ENCODE measurements around the gene PNMA8B.
A peak's percentile ranks its signal among the peaks of the same experiment; 100 is the strongest.
"Not testable (repeated sequence)": the region's sequence is repeated elsewhere in the genome, so short reads cannot be mapped to it uniquely, and the experiment has no call there.

Gene PNMA8B

DNA sequence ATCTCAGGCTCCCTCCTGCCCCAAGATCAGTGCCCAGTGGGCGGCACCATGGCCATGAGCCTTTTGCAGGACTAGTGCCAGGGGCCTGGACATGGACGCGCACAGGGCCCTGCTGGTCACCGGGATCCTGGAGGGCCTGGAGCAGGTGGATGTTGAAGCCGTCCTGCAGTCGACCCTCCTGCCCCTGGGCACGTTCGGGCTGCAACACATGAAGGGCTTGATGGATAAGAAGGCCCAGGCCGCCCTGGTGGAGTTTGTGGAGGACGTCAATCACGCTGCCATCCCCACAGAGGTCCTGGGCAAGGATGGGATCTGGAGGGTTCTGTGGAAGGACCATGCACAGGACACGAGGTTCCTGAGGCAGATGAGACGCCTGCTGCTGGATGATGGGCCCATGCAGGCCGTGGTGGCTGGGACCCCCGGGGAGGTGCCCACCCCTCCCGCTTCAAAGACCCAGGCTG, 38.0 kb upstream of the PNMA8B start:
- DNase-seq (ENCODE audit: low spot score) = no peak
- in situ Hi-C loops (cut with MboI; ENCODE audit: low pct_unique_long_range_greater_than_20kb, low sequenced_read_pairs, unreplicated experiment) = loop anchor here (10.0 kb wide), 1 partner anchor 131 kb away; the partner anchor contains the start of gene DACT3
- no peak for TF ChIP-seq CTCF (IDR thresholded peaks at IDR 0.05; ENCODE audit: extremely low read depth, insufficient read depth, missing control alignments)

DNA sequence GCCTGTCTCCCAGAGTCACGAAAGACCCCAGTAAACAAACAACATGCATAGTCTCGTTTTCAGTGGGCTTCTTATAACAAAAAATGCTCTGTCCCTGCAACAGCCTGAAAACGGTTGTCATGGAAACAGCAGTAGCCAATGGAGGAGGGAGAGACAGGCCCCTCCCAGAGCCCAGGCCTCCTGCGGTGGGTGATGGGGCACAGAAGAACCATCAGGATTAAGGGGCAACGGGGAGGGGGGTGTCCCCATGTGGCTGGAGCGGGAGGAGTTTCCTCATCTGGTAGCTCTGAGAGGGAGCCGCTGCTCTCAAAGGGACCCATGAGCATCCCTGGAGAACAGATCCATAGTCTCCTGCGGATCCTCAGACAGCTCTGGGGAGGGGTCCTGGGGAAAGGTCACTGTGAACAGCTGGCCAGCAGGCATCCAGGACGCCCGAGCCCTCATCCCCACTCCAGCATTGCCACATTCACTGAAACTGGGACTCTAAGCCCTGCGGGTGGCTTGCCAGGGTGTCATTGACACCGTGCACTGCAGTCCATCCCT, 37.5 kb upstream of the PNMA8B start:
- in situ Hi-C loops (cut with MboI; ENCODE audit: low pct_unique_long_range_greater_than_20kb, low sequenced_read_pairs, unreplicated experiment) = loop anchor here (10.0 kb wide), 1 partner anchor 132 kb away; the partner anchor contains the start of gene DACT3
- TF ChIP-seq CTCF (IDR thresholded peaks at IDR 0.05; ENCODE audit: extremely low read depth, insufficient read depth, missing control alignments) = no peak
- no peak for DNase-seq (ENCODE audit: low spot score)

GRCh38 chr19:46530636-46531035, 35.0 kb upstream of the PNMA8B start:
- no peak for DNase-seq (ENCODE audit: low spot score)
- TF ChIP-seq CTCF (IDR thresholded peaks at IDR 0.05; ENCODE audit: extremely low read depth, insufficient read depth, missing control alignments) = no peak
- in situ Hi-C loops (cut with MboI; ENCODE audit: low pct_unique_long_range_greater_than_20kb, low sequenced_read_pairs, unreplicated experiment) = loop anchor here (10.0 kb wide), 1 partner anchor 134 kb away; the partner anchor contains the start of gene DACT3

GRCh38 chr19:46529622-46530451, 34.2 kb upstream of the PNMA8B start:
- DNase-seq (ENCODE audit: low spot score) = peak; percentile 81
- in situ Hi-C loops (cut with MboI; ENCODE audit: low pct_unique_long_range_greater_than_20kb, low sequenced_read_pairs, unreplicated experiment) = loop anchor here (10.0 kb wide), 1 partner anchor 135 kb away; the partner anchor contains the start of gene DACT3
- TF ChIP-seq CTCF (IDR thresholded peaks at IDR 0.05; ENCODE audit: extremely low read depth, insufficient read depth, missing control alignments) = peak; percentile 87

DNA sequence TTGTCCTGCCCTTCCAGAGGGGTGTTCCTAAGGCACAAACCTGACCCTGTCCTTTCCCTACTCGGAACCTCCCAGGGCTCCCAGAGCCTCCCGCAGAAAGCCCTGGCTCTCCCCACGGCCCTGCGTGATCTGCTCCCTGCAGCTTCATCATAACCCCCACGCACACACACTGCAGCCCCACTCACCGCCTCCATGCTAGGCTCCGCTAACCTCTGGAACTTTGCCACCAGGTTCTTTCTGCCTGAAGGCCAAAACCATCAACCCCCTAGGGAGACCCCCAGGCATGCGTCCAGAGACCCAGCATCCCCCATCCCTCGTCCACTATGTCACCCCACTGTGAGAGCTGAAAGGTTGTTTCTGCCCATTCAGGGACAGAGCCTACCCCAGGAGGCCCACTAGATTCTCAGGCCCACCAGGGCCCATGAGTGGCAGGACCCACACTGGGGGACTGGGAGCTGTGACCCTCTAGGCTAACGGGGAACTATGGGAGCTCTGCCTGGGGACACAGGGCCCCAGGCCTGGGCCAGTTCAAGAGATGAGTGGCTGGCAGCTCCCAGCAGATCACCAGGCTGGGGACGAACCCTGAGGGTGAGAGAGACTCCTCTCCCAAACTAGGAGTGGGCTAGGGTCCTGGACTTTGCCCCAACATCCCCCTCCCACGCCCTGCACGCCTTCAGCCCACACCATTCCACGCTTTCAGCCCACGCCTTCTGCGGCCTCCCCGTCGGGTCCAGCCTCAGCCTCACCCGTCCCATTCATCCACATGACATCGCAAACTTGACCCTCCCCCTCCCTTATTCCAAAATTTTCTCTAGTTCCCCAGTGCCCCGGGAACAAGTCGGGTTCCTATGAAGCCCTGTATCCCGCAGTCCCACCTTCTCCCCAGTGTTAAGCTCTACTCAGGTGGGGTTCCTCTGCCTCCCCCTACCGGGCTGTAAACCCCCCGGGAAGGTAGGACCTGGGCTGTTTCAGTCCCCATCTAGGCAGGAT, 33.2 kb upstream of the PNMA8B start:
- DNase-seq (ENCODE audit: low spot score) = no peak
- TF ChIP-seq CTCF (IDR thresholded peaks at IDR 0.05; ENCODE audit: extremely low read depth, insufficient read depth, missing control alignments) = no peak
- in situ Hi-C loops (cut with MboI; ENCODE audit: low pct_unique_long_range_greater_than_20kb, low sequenced_read_pairs, unreplicated experiment) = no loop called here

DNA sequence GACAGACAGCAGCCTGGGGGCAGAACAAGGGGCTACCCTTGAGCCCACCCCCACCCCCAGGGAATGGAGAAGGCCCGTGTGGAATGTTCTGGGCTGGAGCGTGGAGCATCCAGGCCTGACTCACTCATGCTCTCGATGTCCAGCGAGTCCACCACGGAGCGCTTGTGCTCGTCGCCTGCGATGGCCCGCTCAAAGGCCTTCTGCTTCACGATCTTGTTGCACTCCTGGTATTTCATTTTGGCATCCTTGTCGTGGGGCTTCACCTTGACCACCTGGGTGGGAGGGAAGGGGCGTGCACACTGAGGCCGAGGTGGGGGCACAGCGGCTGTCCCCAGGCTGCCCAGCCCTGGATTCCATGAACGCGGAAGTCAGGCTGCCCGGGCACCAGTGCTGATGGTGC, 31.1 kb upstream of the PNMA8B start:
- DNase-seq (ENCODE audit: low spot score); in situ Hi-C loops (cut with MboI; ENCODE audit: low pct_unique_long_range_greater_than_20kb, low sequenced_read_pairs, unreplicated experiment): not testable (repeated sequence)

All from GM13977 (cell line).